ENCODE results near the gene ATP5PO. TPM values are rescaled to one million over a fixed set of nuclear protein-coding genes. Genes with fewer than 3 reads are reported as not detected.

ATP5PO gene
- polyA plus RNA-seq, 4 donors, result 206 to 904 (median 590) TPM

GRCh38 chr21:33924079-33924765, 8.6 kb upstream of the ATP5PO start:
- Histone ChIP-seq H3K27ac (ENCODE audit: low read depth in 1 of 3, low read length in 2 of 3) (no peak overlapping the region), H3K27me3 (ENCODE audit: control insufficient read depth in 3 of 3, insufficient read depth in 3 of 3, low read length in 3 of 3) (no peaks in the 10 kb centered on the region), H3K9me3 (ENCODE audit: control insufficient read depth in 2 of 2, insufficient read depth in 1 of 2, low read depth in 1 of 2, low read length in 1 of 2) (peaks cover 0 to 3% of the 10 kb centered on the region in 2 donors), H3K4me1 (ENCODE audit: control insufficient read depth in 3 of 3, insufficient read depth in 2 of 3, low read depth in 1 of 3, low read length in 2 of 3) (peaks cover 0 to 8% (median 0%) of the 10 kb centered on the region in 3 donors), H3K36me3 (ENCODE audit: control insufficient read depth in 3 of 3, insufficient read depth in 2 of 3, low read depth in 1 of 3, low read length in 3 of 3) (no peaks in the 10 kb centered on the region), H3K4me3 (ENCODE audit: low read depth in 1 of 3, low read length in 3 of 3) (no peak overlapping the region)
- FAIRE-seq (no peak), DNase-seq (peak; percentile 90 to 91)
- WGBS, 3 donors, result 8 to 19% (median 15%) methylated on average over 13 of the region's 13 CpGs

GRCh38 chr21:33917421-33917820, 1.8 kb upstream of the ATP5PO start:
- peaks cover 0 to 7% (median 5%) of the 10 kb centered on the region in 3 donors for H3K4me1 ChIP-seq (ENCODE audit: control insufficient read depth in 3 of 3, insufficient read depth in 2 of 3, low read depth in 1 of 3, low read length in 2 of 3)
- H3K36me3 ChIP-seq (ENCODE audit: control insufficient read depth in 3 of 3, insufficient read depth in 2 of 3, low read depth in 1 of 3, low read length in 3 of 3), result peaks cover 0 to 3% (median 0%) of the 10 kb centered on the region in 3 donors
- no peak overlapping the region for H3K4me3 ChIP-seq (ENCODE audit: low read depth in 1 of 3, low read length in 3 of 3)
- DNase-seq (no peak), FAIRE-seq (no peak)
- H3K27ac ChIP-seq (ENCODE audit: low read depth in 1 of 3, low read length in 2 of 3), result no peak overlapping the region
- H3K27me3 ChIP-seq (ENCODE audit: control insufficient read depth in 3 of 3, insufficient read depth in 3 of 3, low read length in 3 of 3), result no peaks in the 10 kb centered on the region
- WGBS, 3 donors, result 68 to 75% (median 73%) methylated on average over 4 of the region's 4 CpGs
- H3K9me3 ChIP-seq (ENCODE audit: control insufficient read depth in 2 of 2, insufficient read depth in 1 of 2, low read depth in 1 of 2, low read length in 1 of 2), result no peaks in the 10 kb centered on the region

GRCh38 chr21:33916200-33916567, 580 bp upstream of the ATP5PO start:
- 51 to 57% (median 52%) methylated on average over 5 of the region's 5 CpGs for WGBS, 3 donors
- DNase-seq (no peak), FAIRE-seq (no peak)
- Histone ChIP-seq H3K4me1 (ENCODE audit: control insufficient read depth in 3 of 3, insufficient read depth in 2 of 3, low read depth in 1 of 3, low read length in 2 of 3) (peaks cover 0 to 7% (median 5%) of the 10 kb centered on the region in 3 donors), H3K27me3 (ENCODE audit: control insufficient read depth in 3 of 3, insufficient read depth in 3 of 3, low read length in 3 of 3) (no peaks in the 10 kb centered on the region), H3K9me3 (ENCODE audit: control insufficient read depth in 2 of 2, insufficient read depth in 1 of 2, low read depth in 1 of 2, low read length in 1 of 2) (no peaks in the 10 kb centered on the region), H3K27ac (ENCODE audit: low read depth in 1 of 3, low read length in 2 of 3) (peak overlapping the region in 2 of 3 donors; percentile 19 to 76), H3K4me3 (ENCODE audit: low read depth in 1 of 3, low read length in 3 of 3) (peak overlapping the region; percentile 31 to 77 (median 40)), H3K36me3 (ENCODE audit: control insufficient read depth in 3 of 3, insufficient read depth in 2 of 3, low read depth in 1 of 3, low read length in 3 of 3) (peaks cover 0 to 9% (median 0%) of the 10 kb centered on the region in 3 donors)

GRCh38 chr21:33914188-33914587, 1.4 kb downstream of the ATP5PO start:
- H3K4me3 ChIP-seq (ENCODE audit: low read depth in 1 of 3, low read length in 3 of 3), result peak overlapping the region in 2 of 3 donors; percentile 77 to 92
- no peak overlapping the region for H3K27ac ChIP-seq (ENCODE audit: low read depth in 1 of 3, low read length in 2 of 3)
- DNase-seq, result no peak
- H3K27me3 ChIP-seq (ENCODE audit: control insufficient read depth in 3 of 3, insufficient read depth in 3 of 3, low read length in 3 of 3), result no peaks in the 10 kb centered on the region
- H3K9me3 ChIP-seq (ENCODE audit: control insufficient read depth in 2 of 2, insufficient read depth in 1 of 2, low read depth in 1 of 2, low read length in 1 of 2), result no peaks in the 10 kb centered on the region
- peaks cover 4 to 21% (median 9%) of the 10 kb centered on the region in 3 donors for H3K36me3 ChIP-seq (ENCODE audit: control insufficient read depth in 3 of 3, insufficient read depth in 2 of 3, low read depth in 1 of 3, low read length in 3 of 3)
- 46 to 53% (median 50%) methylated on average over 5 of the region's 5 CpGs for WGBS, 3 donors
- no peak for FAIRE-seq
- peaks cover 0 to 7% (median 5%) of the 10 kb centered on the region in 3 donors for H3K4me1 ChIP-seq (ENCODE audit: control insufficient read depth in 3 of 3, insufficient read depth in 2 of 3, low read depth in 1 of 3, low read length in 2 of 3)

GRCh38 chr21:33909756-33910155, 5.8 kb downstream of the ATP5PO start:
- Histone ChIP-seq H3K27ac (ENCODE audit: low read depth in 1 of 3, low read length in 2 of 3) (no peak overlapping the region), H3K9me3 (ENCODE audit: control insufficient read depth in 2 of 2, insufficient read depth in 1 of 2, low read depth in 1 of 2, low read length in 1 of 2) (no peaks in the 10 kb centered on the region), H3K4me3 (ENCODE audit: low read depth in 1 of 3, low read length in 3 of 3) (no peak overlapping the region), H3K27me3 (ENCODE audit: control insufficient read depth in 3 of 3, insufficient read depth in 3 of 3, low read length in 3 of 3) (no peaks in the 10 kb centered on the region), H3K4me1 (ENCODE audit: control insufficient read depth in 3 of 3, insufficient read depth in 2 of 3, low read depth in 1 of 3, low read length in 2 of 3) (peaks cover 0 to 7% (median 3%) of the 10 kb centered on the region in 3 donors), H3K36me3 (ENCODE audit: control insufficient read depth in 3 of 3, insufficient read depth in 2 of 3, low read depth in 1 of 3, low read length in 3 of 3) (peaks cover 11 to 56% (median 31%) of the 10 kb centered on the region in 3 donors)
- 85 to 90% (median 89%) methylated on average over 6 of the region's 6 CpGs for WGBS, 3 donors
- DNase-seq (no peak), FAIRE-seq (no peak)

GRCh38 chr21:33908760-33909159, 6.8 kb downstream of the ATP5PO start:
- Histone ChIP-seq H3K27ac (ENCODE audit: low read depth in 1 of 3, low read length in 2 of 3) (no peak overlapping the region), H3K36me3 (ENCODE audit: control insufficient read depth in 3 of 3, insufficient read depth in 2 of 3, low read depth in 1 of 3, low read length in 3 of 3) (peaks cover 17 to 65% (median 33%) of the 10 kb centered on the region in 3 donors), H3K4me3 (ENCODE audit: low read depth in 1 of 3, low read length in 3 of 3) (no peak overlapping the region), H3K4me1 (ENCODE audit: control insufficient read depth in 3 of 3, insufficient read depth in 2 of 3, low read depth in 1 of 3, low read length in 2 of 3) (peaks cover 0 to 7% (median 0%) of the 10 kb centered on the region in 3 donors), H3K9me3 (ENCODE audit: control insufficient read depth in 2 of 2, insufficient read depth in 1 of 2, low read depth in 1 of 2, low read length in 1 of 2) (no peaks in the 10 kb centered on the region), H3K27me3 (ENCODE audit: control insufficient read depth in 3 of 3, insufficient read depth in 3 of 3, low read length in 3 of 3) (no peaks in the 10 kb centered on the region)
- DNase-seq (no peak), FAIRE-seq (no peak)
- WGBS, 3 donors, result 78 to 91% (median 83%) methylated on average over 6 of the region's 6 CpGs

- WGBS, 3 donors, result 59 to 81% (median 77%) methylated on average over 5 of the region's 5 CpGs
- no peaks in the 10 kb centered on the region for H3K4me1 ChIP-seq (ENCODE audit: control insufficient read depth in 3 of 3, insufficient read depth in 2 of 3, low read depth in 1 of 3, low read length in 2 of 3)
- DNase-seq (no peak), FAIRE-seq (no peak)
- no peaks in the 10 kb centered on the region for H3K27me3 ChIP-seq (ENCODE audit: control insufficient read depth in 3 of 3, insufficient read depth in 3 of 3, low read length in 3 of 3)
- no peak overlapping the region for H3K4me3 ChIP-seq (ENCODE audit: low read depth in 1 of 3, low read length in 3 of 3)
- no peak overlapping the region for H3K27ac ChIP-seq (ENCODE audit: low read depth in 1 of 3, low read length in 2 of 3)
- peaks cover 17 to 70% (median 34%) of the 10 kb centered on the region in 3 donors for H3K36me3 ChIP-seq (ENCODE audit: control insufficient read depth in 3 of 3, insufficient read depth in 2 of 3, low read depth in 1 of 3, low read length in 3 of 3)
- H3K9me3 ChIP-seq (ENCODE audit: control insufficient read depth in 2 of 2, insufficient read depth in 1 of 2, low read depth in 1 of 2, low read length in 1 of 2), result no peaks in the 10 kb centered on the region
These were observed 11.6 kb downstream of the ATP5PO start for GRCh38 chr21:33904041-33904440.

GRCh38 chr21:33902349-33902748, 13.3 kb downstream of the ATP5PO start:
- no peak for FAIRE-seq
- Histone ChIP-seq H3K4me1 (ENCODE audit: control insufficient read depth in 3 of 3, insufficient read depth in 2 of 3, low read depth in 1 of 3, low read length in 2 of 3) (no peaks in the 10 kb centered on the region), H3K9me3 (ENCODE audit: control insufficient read depth in 2 of 2, insufficient read depth in 1 of 2, low read depth in 1 of 2, low read length in 1 of 2) (no peaks in the 10 kb centered on the region), H3K27me3 (ENCODE audit: control insufficient read depth in 3 of 3, insufficient read depth in 3 of 3, low read length in 3 of 3) (no peaks in the 10 kb centered on the region), H3K4me3 (ENCODE audit: low read depth in 1 of 3, low read length in 3 of 3) (no peak overlapping the region), H3K27ac (ENCODE audit: low read depth in 1 of 3, low read length in 2 of 3) (no peak overlapping the region), H3K36me3 (ENCODE audit: control insufficient read depth in 3 of 3, insufficient read depth in 2 of 3, low read depth in 1 of 3, low read length in 3 of 3) (peaks cover 17 to 58% (median 29%) of the 10 kb centered on the region in 3 donors)
- DNase-seq, result no peak
- 84 to 95% (median 90%) methylated on average over 6 of the region's 6 CpGs for WGBS, 3 donors

All from small intestine (tissue), 7 donors.